Measurements from ENCODE around the gene MAPK1. TPM values are rescaled to one million over a fixed set of nuclear protein-coding genes. Genes with fewer than 3 reads are reported as not detected.

MAPK1 gene
- total RNA-seq, 1 donor from 2014 or later: 156 TPM

DNA sequence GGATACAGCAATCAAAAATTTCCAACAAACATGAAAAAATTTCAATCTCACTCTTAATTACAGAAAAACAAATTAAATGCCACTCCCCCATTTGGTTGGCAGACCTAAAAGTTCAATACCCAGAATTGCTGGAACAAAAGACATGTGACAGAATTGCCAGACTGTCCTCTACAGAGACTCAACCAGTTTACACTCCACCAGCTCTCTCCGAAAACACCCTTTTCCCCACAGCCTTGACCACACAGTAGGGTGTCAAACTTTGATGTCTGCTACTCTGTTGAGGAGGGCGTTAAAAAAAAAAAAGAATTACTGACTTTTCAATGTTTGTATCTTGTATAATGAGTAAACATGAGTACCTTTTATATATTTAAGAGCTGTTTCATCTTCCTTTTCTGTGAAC is 87.2 kb downstream of the MAPK1 start:
- H3K27ac Mint-ChIP-seq (ENCODE audit: unreplicated experiment): no peak overlapping the region
- H3K9me3 Mint-ChIP-seq (ENCODE audit: low read depth): no peaks in the 10 kb centered on the region

GRCh38 chr22:21779444-21779843 is 88.0 kb downstream of the MAPK1 start:
- Mint-ChIP-seq H3K4me3 (ENCODE audit: unreplicated experiment) (no peak overlapping the region), H3K27ac (ENCODE audit: unreplicated experiment) (no peak overlapping the region), H3K36me3 (ENCODE audit: low read depth) (peaks cover 16% of the 10 kb centered on the region), H3K9me3 (ENCODE audit: low read depth) (no peaks in the 10 kb centered on the region), H3K27me3 (ENCODE audit: low read depth) (no peaks in the 10 kb centered on the region), H3K4me1 (ENCODE audit: low read depth) (peaks cover 9% of the 10 kb centered on the region)
- DNase-seq (ENCODE audit: low spot score): no peak
- TF ChIP-seq, protein P1, sequence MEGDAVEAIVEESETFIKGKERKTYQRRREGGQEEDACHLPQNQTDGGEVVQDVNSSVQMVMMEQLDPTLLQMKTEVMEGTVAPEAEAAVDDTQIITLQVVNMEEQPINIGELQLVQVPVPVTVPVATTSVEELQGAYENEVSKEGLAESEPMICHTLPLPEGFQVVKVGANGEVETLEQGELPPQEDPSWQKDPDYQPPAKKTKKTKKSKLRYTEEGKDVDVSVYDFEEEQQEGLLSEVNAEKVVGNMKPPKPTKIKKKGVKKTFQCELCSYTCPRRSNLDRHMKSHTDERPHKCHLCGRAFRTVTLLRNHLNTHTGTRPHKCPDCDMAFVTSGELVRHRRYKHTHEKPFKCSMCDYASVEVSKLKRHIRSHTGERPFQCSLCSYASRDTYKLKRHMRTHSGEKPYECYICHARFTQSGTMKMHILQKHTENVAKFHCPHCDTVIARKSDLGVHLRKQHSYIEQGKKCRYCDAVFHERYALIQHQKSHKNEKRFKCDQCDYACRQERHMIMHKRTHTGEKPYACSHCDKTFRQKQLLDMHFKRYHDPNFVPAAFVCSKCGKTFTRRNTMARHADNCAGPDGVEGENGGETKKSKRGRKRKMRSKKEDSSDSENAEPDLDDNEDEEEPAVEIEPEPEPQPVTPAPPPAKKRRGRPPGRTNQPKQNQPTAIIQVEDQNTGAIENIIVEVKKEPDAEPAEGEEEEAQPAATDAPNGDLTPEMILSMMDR (IDR thresholded peaks at IDR 0.05): no peak

More for the DNA sequence above, 87.2 kb downstream of the MAPK1 start:
- no peak for DNase-seq (ENCODE audit: low spot score)
- Mint-ChIP-seq H3K4me3 (ENCODE audit: unreplicated experiment) (no peak overlapping the region), H3K36me3 (ENCODE audit: low read depth) (peaks cover 17% of the 10 kb centered on the region), H3K4me1 (ENCODE audit: low read depth) (peaks cover 9% of the 10 kb centered on the region), H3K27me3 (ENCODE audit: low read depth) (no peaks in the 10 kb centered on the region)
- TF ChIP-seq, protein P1 (IDR thresholded peaks at IDR 0.05): no peak

DNA sequence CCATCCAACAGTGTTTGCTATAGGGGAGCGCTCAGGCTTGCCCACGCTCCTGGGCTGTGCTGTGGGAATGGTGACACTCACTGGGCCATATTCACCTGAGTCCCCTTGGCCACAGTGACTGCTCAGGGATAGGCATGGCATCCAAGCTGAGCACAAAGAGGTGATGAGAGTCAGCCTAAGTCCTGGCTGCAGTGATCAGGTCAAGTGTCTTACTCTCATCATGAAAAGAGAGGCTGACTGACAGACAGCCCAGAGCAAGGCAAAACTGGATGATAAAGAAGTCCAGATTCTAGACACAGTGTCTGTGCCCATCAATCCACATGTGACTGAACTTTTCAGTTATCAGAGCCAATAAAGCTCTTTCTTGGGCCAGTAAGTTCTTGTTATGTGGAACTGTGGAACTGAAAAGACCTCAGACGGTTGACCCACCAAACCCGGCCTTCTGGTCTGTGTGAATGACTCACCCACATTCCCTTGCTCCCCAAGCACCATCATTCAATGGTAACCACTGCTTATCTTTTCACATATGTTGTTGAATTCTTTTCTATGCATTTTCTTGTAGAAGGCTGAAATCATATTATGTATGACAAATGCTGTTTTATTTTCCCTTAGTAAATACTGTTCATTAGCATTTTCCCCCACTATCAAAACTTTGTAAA is 88.6 kb downstream of the MAPK1 start:
- peaks cover 9% of the 10 kb centered on the region for H3K4me1 Mint-ChIP-seq (ENCODE audit: low read depth)
- peak overlapping the region; percentile 66 for H3K27ac Mint-ChIP-seq (ENCODE audit: unreplicated experiment)
- no peak overlapping the region for H3K4me3 Mint-ChIP-seq (ENCODE audit: unreplicated experiment)
- H3K9me3 Mint-ChIP-seq (ENCODE audit: low read depth): no peaks in the 10 kb centered on the region
- DNase-seq (ENCODE audit: low spot score): no peak
- no peaks in the 10 kb centered on the region for H3K27me3 Mint-ChIP-seq (ENCODE audit: low read depth)
- H3K36me3 Mint-ChIP-seq (ENCODE audit: low read depth): peaks cover 14% of the 10 kb centered on the region
- TF ChIP-seq, protein P1 (IDR thresholded peaks at IDR 0.05): no peak

DNA sequence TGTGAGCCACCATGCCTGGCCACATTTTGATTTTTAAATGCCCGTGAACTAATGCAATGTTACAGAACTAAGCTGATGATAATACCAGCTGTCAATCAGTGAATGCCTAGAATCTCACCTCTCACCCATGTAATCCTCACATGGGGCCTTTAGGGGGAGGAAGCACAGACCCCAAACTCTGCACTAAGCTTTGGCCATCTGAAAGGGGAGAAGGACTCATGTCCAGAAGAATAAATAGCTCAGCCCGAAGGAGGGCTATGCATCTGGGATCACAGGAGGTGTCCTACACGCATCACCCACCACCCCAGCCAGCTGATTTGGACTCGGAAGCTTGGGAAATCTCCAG is 95.8 kb downstream of the MAPK1 start:
- Mint-ChIP-seq H3K27me3 (ENCODE audit: low read depth) (no peaks in the 10 kb centered on the region), H3K4me1 (ENCODE audit: low read depth) (no peaks in the 10 kb centered on the region)

GRCh38 chr22:21768435-21768834 is 99.0 kb downstream of the MAPK1 start:
- H3K27ac Mint-ChIP-seq (ENCODE audit: unreplicated experiment): no peak overlapping the region

More for the DNA sequence above, 95.8 kb downstream of the MAPK1 start:
- Mint-ChIP-seq H3K36me3 (ENCODE audit: low read depth) (peaks cover 37% of the 10 kb centered on the region), H3K27ac (ENCODE audit: unreplicated experiment) (no peak overlapping the region), H3K9me3 (ENCODE audit: low read depth) (no peaks in the 10 kb centered on the region), H3K4me3 (ENCODE audit: unreplicated experiment) (no peak overlapping the region)
- DNase-seq (ENCODE audit: low spot score): no peak
- TF ChIP-seq, protein P1 (IDR thresholded peaks at IDR 0.05): no peak

More at GRCh38 chr22:21768435-21768834, 99.0 kb downstream of the MAPK1 start:
- H3K9me3 Mint-ChIP-seq (ENCODE audit: low read depth): no peaks in the 10 kb centered on the region
- no peak overlapping the region for H3K4me3 Mint-ChIP-seq (ENCODE audit: unreplicated experiment)
- H3K36me3 Mint-ChIP-seq (ENCODE audit: low read depth): peaks cover 52% of the 10 kb centered on the region
- TF ChIP-seq, protein P1 (IDR thresholded peaks at IDR 0.05): no peak
- H3K4me1 Mint-ChIP-seq (ENCODE audit: low read depth): no peaks in the 10 kb centered on the region
- no peaks in the 10 kb centered on the region for H3K27me3 Mint-ChIP-seq (ENCODE audit: low read depth)
- no peak for DNase-seq (ENCODE audit: low spot score)
